Testis (tissue), 3 donors: Measurements from ENCODE around the gene SHFL. TPM values are rescaled to one million over a fixed set of nuclear protein-coding genes. Genes with fewer than 3 reads are reported as not detected.

Source experiments
- DNase-seq: peaks from one replicate; pipeline ENCODE4 v3.0.0-alpha.2; 2019
- H3K27ac ChIP-seq, 2 donors: fragments of 200-600 bp; sonication (generic); one replicate each; pipeline ENCODE4 v1.5.1; 2019
- H3K27me3 ChIP-seq: fragments of 200-600 bp; sonication (generic); one replicate; pipeline ENCODE4 v1.5.1; 2019
- H3K36me3 ChIP-seq: fragments of 200-600 bp; sonication (generic); one replicate; pipeline ENCODE4 v1.5.1; 2017; ENCODE audit warnings: low read depth; ENCODE audit errors: missing control alignments
- H3K4me1 ChIP-seq: fragments of 200-600 bp; sonication (generic); one replicate; pipeline ENCODE4 v1.5.1; 2019
- H3K4me3 ChIP-seq, 2 donors: fragments of 200-600 bp; sonication (generic); one replicate each; pipeline ENCODE4 v1.5.1; 2017 to 2019
- H3K9me3 ChIP-seq: fragments of 200-600 bp; sonication (generic); one replicate; pipeline ENCODE4 v1.5.1; 2017
- CTCF ChIP-seq, 3 experiments: fragments of 450-650 bp in 2 of 3; fragments of 200-600 bp in 1 of 3; sonication (generic) in 1 of 3; IDR thresholded peaks; one replicate each; pipeline ENCODE4 v1.5.1; 2016 to 2019; ENCODE audit warnings: antibody characterized with exemption in 3 of 3, mild to moderate bottlenecking in 2 of 3, moderate library complexity in 1 of 3
- POLR2A ChIP-seq: fragments of 450-650 bp; IDR thresholded peaks from one replicate; pipeline ENCODE4 v1.6.1; 2017; ENCODE audit warnings: antibody characterized with exemption, mild to moderate bottlenecking, moderate library complexity
- WGBS, 2 donors: methylation state at CpG; one replicate each; pipeline ENCODE4 v1.1.5; 2018; 5-methylcytosine and 5-hydroxymethylcytosine counted together
- intact Hi-C: fragments of 100-400 bp; cut with DNase I; formaldehyde crosslinking; loops from one replicate; pipeline ENCODE4 v1.15.1; 2023; ENCODE audit warnings: low total_unique reads
- polyA plus RNA-seq: library from polyadenylated mRNA; stranded (reverse); fragments of 350-450 nt; fragmentation: Illumina TruSeq; extraction: RNeasy Lipid Tissue Mini Kit (QIAGEN cat#74804); gene quantifications from one replicate; pipeline ENCODE4 v1.2.3, GENCODE V29; 2014; ENCODE audit warnings: low read depth, low replicate concordance; ENCODE audit not compliant: insufficient read depth
- total RNA-seq, 2 donors: library from RNA; depleted of rRNA; stranded (reverse); fragments of >200 nt; gene quantifications; one replicate each; pipeline ENCODE4 v1.2.3, GENCODE V29; 2016

Gene SHFL
- total and polyA plus RNA-seq, 3 donors from 2014 or later: 18.7 to 25.8 (median 20.4) TPM

- no peaks in the 10 kb centered on the region for H3K36me3 ChIP-seq
- 92 to 93% methylated on average over 8 to 34 of the region's 43 CpGs for WGBS, 2 donors
- H3K27ac ChIP-seq: no peak overlapping the region
- intact Hi-C loops: loop anchor here (10.0 kb wide), 1 partner anchor 131 kb away; no protein-coding TSS in a partner anchor
- H3K27me3 ChIP-seq: no peaks in the 10 kb centered on the region
- H3K4me3 ChIP-seq: no peak overlapping the region
- no peaks in the 10 kb centered on the region for H3K9me3 ChIP-seq
- H3K4me1 ChIP-seq: peaks cover 7% of the 10 kb centered on the region
- DNase-seq: no peak
- TF ChIP-seq CTCF (IDR thresholded peaks at IDR 0.05) (no peak), POLR2A (no peak)
These were observed 28.0 kb downstream of the SHFL start for GRCh38 chr19:10113964-10114650.

GRCh38 chr19:10114651-10115391, 28.7 kb downstream of the SHFL start:
- Histone ChIP-seq H3K27ac (no peak overlapping the region), H3K36me3 (no peaks in the 10 kb centered on the region), H3K4me1 (peaks cover 8% of the 10 kb centered on the region), H3K27me3 (no peaks in the 10 kb centered on the region), H3K9me3 (no peaks in the 10 kb centered on the region), H3K4me3 (no peak overlapping the region)
- no peak for TF ChIP-seq CTCF (IDR thresholded peaks at IDR 0.05)
- TF ChIP-seq POLR2A: no peak
- WGBS, 2 donors: 83 to 84% methylated on average over 15 to 26 of the region's 26 CpGs
- DNase-seq: no peak
- intact Hi-C loops: loop anchor here (10.0 kb wide), 1 partner anchor 130 kb away; no protein-coding TSS in a partner anchor

DNA sequence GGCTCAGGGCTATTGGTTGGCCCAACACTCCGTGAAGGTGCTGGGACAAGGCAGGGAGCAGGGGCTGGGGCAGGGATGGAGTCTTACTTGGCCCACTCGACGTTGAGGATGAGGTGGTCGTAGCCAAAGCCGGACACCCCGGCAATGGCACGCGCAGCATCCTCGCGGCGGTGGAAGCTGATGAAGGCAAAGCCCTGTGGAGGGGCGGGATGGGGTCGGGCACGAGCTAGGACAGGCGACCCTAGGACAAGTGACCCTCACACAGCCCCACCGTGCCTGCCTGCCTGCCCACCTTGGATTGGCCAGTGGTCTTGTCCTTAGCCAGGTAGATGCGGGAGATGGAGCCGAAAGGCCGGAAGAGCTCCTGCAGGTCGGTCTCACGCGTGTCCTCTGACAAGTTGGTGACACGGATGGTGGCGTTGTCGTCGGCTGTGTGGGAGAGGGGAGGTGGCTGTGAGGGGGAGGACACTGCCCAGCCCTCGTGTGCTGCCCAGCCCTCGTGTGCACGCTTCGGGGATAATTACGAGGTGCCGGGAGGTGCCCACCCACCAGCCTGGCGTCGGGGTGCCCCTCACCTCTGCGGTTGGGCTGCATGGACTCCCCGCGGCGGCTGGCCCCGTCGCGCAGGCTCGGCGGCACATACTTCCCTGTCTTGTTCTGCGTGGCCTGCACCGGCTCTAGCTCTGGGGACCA, 29.4 kb downstream of the SHFL start:
- WGBS, 2 donors: 83 to 87% methylated on average over 32 to 45 of the region's 45 CpGs
- no peaks in the 10 kb centered on the region for H3K36me3 ChIP-seq
- intact Hi-C loops: loop anchor here (10.0 kb wide), 1 partner anchor 129 kb away; no protein-coding TSS in a partner anchor
- H3K4me3 ChIP-seq: no peak overlapping the region
- TF ChIP-seq POLR2A (no peak), CTCF (IDR thresholded peaks at IDR 0.05) (no peak)
- peaks cover 8% of the 10 kb centered on the region for H3K4me1 ChIP-seq
- H3K27me3 ChIP-seq: no peaks in the 10 kb centered on the region
- H3K27ac ChIP-seq: no peak overlapping the region
- no peaks in the 10 kb centered on the region for H3K9me3 ChIP-seq
- DNase-seq: no peak

GRCh38 chr19:10116085-10116865, 30.2 kb downstream of the SHFL start:
- WGBS, 2 donors: 83 to 85% methylated on average over 13 to 35 of the region's 35 CpGs
- TF ChIP-seq CTCF (IDR thresholded peaks at IDR 0.05) (no peak), POLR2A (no peak)
- no peak overlapping the region for H3K4me3 ChIP-seq
- peaks cover 8% of the 10 kb centered on the region for H3K4me1 ChIP-seq
- intact Hi-C loops: loop anchor here (10.0 kb wide), 1 partner anchor 129 kb away; no protein-coding TSS in a partner anchor
- no peaks in the 10 kb centered on the region for H3K36me3 ChIP-seq
- H3K27me3 ChIP-seq: no peaks in the 10 kb centered on the region
- H3K9me3 ChIP-seq: no peaks in the 10 kb centered on the region
- DNase-seq: no peak
- no peak overlapping the region for H3K27ac ChIP-seq
